ENCODE data around the gene CKAP4.
A peak's percentile ranks its signal among the peaks of the same experiment; 100 is the strongest.

The CKAP4 gene

DNA sequence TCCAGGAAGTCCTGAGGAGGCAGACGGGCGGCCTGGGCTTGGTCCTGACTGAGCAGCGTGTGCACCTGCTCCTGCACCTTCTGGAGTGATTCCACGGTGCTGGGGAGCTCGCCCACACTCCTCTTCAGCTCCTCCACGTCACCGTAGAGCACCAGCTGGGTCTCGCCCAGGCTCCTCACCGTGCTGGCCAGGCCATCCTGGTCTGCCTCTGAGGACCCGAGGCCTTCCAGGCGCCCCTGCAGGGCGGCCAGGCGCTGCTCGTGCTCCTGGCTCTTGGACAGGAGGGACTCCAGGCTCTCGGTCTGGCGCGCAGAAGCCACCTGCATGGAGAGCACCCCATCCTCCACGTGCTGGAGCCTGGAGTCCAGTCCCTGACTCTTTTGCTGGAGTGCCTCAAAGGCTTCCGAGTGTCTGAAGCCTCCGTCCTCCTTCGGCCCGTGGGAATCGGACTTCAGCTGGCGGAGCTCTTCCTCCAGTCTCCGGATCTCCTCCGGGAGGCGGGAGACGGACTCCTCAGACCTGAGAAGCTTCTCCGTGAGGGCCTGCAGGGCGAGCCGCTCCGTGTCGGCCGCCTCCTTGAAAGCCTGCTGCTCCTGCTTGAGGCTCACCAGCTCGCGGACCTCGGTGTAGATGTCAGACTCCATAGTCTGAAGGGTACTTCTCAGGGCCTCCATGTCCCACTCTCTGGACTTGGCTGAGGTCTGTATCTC, 8.4 kb downstream of the CKAP4 start:
- DNase-seq = no peak

DNA sequence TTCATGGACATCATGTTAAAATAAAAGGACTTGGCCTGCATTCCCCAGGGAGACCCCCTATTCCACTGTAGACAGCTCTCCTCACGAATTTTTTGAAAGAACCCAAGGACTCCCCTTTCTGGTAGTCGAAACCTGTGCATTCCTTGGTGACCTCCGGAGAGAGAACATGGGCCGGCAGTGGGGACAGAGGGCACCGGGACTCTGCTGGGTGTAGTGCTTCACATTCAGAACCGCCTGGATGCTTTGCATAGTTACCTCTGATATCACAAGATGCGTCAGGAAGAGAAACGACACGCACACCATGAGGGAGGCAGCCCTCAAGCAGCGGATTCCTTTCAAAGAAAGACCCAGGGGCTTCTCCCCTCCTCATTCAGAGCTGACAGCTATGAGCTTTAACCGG, 9.7 kb downstream of the CKAP4 start:
- no peak for DNase-seq

DNA sequence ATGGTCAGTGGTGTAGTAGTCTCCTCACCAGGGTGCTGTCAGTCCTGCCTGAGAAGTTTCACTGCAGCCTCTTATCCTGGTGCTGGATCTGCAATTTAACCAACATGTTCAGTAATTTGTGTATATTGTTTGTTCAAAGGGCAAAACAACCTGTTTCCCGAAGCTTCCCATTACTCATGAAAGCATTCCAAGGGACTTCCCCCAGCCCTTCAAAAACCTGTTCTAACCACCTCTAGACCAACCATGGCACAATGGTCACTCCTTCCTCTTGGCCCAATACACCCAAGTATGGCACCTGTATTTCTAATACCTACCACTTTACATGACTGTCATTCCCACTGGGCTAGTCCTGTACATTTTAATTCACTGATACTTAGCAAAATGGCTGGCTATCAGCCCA, 12.1 kb downstream of the CKAP4 start:
- no peak for DNase-seq

DNA sequence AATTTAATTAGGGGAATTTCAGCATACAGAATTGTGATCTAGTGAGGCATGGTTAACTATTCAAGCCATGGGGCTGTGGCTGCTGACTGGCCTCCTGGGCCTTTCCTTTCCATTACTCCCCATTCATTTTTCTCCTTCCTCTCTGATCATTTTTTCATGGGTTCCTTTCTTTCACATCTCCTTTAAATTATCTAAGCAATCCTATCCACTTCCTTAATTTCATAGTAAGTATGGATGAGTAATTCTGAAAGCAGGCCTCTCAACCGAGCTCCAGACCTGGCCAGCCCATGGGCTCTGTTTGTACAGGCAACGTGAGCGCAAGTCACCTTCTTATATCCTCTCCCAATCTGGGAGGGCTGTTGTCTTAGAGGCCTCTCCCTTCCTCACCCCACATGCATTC, 13.4 kb downstream of the CKAP4 start:
- DNase-seq = no peak

DNA sequence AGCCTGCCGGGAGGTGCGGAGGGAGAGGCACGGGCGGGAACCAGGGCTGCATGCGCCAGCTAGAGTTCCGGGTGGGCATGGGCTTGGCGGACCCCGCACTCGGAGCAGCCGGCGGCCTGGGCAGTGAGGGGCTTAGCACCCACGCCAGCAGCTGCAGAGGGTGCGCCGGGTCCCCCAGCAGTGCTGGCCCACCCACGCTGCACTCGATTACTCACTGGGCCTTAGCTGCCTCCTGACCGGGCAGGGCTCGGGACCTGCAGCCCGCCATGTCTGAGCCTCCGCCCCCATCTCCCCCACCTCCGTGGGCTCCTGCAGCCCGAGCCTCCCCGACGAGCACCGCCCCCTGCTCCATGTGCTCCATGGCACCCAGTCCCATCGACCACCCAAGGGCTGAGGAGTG, 14.8 kb downstream of the CKAP4 start:
- no peak for DNase-seq

DNA sequence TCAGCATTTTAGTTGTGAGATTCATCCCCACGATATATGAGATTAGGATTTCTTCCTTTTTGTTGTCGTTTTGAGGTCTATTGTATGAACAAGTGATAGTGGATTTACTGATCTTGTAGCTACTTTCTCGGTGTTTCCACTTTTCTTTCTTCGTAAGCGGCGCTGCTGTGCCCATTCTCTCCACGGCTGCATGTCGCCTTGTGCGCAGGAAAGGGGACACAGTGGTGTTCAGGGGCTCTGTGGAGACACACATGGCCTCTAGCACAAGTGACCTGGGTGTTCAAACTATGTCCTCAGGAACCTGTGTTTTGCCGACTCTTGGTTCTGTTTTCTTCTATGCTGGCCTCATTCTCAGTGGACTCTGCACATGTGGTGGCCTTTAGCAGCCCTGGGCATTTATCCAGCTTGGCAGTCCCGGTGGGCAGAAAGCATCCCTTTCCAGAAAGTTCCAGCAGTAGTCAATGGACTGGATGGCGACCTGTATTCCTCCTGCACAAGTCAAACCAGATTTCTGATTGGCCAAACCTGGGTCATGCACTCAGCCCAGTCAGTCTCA, 18.7 kb downstream of the CKAP4 start:
- DNase-seq = no peak

DNA sequence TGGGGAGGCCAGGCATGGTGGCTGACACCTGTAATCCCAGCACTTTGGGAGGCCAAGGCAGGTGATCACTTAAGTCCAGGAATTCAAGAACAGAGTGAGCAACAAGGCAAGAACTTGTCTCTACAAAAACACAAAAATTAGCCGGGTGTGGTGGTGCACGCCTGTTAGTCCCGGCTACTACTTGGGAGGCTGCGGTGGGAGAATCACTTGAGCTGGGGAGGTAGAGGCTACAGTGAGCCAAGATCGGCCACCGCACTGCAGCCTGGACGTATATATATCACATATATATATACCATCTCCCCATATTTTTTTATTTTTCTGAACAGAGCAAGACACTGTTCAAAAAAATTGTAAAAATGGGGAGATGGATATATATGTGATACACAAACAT, 19.5 kb downstream of the CKAP4 start:
- DNase-seq = no peak

DNA sequence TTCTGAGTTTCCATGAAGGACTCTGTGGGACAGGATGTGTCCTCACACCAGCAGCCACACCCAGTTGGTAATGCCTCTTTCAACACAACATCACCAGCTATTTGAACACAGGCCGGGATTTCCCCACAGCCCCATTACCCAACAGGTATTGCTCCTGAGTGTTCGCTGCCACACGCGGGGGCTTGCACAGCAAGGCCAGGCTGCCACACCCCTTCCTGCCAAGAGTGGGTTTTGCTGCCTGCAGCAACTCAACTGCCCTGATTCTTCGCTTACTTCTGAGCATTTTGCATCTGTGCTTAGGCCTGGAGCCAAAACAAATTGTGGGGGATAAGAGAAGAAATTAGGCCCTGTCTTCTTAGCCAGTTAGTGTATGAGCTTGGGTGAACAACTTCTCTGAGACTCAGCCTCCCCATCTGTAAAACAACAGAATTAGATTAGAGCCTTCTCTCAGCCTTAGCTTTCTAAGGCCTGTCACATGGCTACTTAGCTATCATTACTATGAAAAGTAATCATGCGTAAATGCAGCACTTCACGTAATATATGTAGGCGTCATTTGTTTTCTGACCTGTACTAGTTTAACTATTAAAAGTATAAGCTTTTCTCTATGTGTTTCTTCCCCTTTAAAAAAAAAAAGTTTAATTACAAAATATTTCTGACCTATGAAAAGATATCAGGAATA, 20.0 kb downstream of the CKAP4 start:
- DNase-seq = no peak

DNA sequence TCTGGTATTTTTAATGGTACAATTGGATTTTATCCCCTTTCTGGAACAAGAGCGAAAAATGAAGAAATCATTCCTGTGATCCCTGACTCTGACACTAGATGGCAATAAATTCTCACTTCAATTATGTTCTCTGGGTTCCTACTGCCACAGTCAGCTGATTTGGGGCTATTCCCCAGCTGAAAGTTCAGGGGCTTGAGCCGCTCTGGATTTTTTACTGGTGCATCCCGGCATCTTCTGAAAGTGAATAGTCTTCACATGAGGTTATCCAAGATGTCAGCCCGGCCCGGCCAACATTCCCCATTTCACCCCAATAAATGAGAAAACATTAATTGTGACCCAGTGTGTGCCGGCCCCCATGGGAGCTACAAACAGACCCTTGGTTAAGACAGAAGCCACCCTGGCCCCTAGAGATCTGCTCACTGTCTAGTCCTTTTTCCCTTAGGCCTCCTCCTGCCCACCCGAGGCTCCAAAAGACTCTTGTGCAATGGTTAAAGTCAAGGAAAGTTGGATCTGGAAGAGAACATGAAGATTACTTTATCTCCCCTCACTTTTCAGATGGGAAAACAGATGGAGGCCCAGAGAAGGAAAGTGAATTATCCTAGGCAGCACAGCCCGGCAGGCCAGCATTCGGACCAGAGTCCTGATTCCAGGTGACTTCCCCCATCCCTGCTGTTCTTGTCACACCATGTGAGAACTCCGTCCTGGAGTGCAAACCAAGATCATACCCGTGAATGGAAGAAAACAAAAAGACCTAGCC, 20.8 kb downstream of the CKAP4 start:
- DNase-seq = no peak

DNA sequence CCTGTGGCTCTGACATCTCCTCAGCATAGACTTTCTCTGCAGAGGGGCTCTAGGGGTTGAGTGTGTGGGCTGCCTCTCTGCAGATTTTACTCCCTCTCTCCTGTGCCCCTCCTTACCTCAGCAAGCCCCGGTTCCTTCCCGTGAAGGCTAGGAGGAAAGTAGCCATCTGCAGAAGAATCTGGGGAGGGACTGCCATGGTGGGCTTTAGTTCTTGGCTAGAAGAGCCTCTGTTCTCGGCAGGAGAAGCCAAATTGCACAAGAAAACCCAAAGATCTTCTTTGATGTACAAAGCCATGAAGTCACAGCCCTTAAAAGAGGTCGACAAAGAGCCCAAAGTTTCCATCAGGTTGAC, 23.5 kb downstream of the CKAP4 start:
- no peak for DNase-seq

DNA sequence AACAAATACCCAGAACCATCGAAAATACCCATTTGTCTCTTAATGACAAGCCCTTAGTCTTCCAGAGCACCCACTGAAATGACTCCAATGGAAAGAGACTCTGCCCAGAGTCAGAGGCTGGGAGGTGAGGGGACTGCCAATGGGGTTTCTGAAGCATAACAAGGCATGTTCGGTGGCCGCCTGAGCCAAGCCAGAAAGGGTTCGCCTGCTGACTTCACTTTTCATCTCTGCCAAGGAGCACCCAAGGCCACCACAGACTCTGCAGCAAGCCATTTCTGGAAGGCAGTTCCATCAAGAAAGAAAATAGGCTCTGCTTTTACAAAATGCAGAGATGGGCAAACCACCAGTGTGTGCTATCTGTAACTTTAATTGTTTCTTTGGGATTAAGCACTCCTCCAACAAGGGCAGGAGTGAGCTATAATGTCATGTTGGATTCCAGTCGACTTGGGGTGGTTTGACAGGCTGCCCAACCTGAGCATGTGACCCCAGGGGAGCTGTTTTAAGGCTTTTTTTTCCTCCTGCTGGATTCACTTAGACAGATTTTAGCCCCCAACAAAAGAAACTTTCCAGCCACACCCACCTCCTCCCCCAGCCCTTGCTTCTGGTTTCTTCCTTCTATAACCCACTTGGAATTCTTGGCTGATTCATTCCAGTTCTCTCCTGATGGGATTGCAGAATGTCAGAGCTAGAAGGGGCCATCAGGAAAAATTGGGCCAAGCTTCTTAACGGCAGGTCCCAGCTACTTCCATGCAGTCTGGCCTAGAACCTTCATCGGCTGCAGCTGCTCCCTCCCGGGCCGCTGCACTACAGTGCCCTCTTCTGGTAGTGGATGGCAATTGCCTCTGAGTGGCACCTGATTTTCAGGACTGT, 24.1 kb downstream of the CKAP4 start:
- peak; percentile 55 for DNase-seq

DNA sequence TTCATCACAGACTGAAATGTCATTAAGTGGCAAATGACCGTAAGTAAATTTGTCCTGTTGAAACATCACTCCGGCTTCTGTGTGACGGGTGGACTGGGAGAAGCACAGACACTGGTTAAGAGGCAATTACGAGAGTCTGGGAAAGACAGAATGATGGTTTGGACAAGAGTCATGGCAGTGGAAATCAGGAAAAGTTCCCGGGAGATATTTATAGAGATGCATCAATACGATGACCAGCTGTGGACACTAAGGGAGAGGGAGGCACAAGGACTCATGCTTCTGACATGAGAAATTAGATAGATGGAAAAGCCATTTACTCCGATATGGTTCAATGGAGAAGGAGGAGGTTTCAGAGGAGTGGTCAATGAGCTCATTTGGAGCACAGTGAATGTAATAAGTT, 27.3 kb downstream of the CKAP4 start:
- DNase-seq = no peak

DNA sequence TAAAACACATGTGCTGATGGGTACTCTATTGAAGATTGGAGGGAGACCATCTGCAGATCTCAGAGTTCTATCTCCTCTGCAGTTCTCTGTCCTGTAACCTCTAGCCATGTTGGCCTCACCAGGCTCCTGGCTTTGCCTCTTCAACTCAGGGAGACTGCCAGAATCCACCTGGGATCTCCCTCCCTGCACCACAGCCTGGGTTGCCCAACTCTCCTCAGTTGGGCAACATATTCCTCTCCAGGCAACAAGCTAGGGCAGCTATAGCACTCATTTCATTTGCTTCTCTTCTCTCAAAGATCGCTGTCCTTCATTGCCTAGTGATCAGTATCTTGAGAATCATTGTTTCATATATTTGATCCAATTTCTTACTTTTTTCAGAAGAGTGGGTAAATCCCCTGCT, 28.8 kb downstream of the CKAP4 start:
- DNase-seq = no peak

DNA sequence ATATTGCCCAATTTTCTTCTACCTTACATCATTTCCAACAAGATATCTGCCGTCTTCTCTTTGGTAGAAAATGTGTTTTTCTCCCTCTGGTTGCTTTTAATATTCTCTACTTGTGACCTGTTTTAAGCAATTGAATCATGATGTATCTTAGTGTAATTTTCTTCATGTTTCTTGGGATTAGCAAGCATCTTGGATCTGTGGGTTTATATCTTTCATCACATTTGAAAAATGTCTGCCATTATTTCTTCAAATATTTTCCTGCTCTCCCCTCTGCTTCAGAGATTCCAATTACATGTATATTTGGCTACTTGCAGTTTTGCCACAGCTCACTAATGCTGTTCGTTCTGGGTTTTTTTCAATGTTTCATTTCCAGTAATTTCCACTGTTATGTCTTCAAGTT, 30.1 kb downstream of the CKAP4 start:
- DNase-seq = no peak

DNA sequence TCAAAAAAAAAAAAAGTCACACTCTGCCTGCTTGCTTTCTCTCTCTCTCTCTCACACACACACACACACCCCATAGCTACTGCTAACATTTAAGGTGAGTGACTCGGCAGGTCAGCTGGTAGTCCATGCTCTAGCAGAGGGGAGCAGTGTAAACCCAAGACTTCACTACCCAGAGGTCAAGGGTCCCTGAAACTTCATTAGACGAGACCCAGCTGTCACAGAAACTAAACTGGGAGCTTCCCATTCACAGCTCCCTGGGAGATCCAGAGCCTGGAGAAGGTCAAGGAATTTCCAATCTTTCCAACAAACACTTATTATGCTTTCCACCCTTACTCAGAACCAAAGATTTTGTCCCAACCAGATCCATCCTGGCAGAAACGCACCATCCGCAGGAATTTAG, 33.2 kb downstream of the CKAP4 start:
- DNase-seq = no peak

DNA sequence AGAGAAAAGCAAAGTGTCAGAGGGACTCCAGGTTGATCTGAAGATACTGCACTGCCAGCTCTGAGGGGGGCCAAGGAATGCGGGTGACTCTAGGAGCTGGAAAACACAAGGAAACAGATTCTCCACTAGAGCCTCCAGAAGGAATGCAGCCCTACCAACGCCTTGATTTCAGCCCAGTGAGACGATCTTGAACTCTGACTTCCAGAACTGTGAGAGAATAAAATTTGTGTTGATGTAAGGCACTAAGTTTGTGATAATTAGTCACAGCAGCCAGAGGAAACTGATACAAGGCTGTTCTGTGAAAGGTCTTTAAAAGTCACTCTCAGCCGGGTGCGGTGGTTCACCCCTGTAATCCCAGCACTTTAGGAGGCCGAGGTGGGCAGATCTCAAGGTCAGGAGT, 34.2 kb downstream of the CKAP4 start:
- no peak for DNase-seq

DNA sequence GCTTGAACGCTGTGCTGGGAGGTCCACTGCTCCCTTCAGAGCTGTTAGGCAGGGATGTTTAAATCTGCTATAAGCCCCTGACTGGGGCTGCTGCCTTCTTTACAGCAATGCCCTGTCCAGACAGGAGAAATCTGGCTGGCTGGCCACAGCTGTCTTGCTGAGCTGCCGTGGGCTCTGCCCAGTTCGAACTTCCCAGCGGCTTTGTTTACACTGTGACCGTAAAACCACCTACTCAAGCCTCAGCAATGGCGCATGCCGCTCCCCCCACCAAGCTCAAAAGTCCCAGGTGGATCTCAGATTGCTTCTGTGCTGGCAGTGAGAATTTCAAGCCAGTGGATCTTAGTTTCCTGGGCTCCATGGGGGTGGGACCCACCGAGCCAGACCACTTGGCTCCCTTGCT, 35.8 kb downstream of the CKAP4 start:
- no peak for DNase-seq

DNA sequence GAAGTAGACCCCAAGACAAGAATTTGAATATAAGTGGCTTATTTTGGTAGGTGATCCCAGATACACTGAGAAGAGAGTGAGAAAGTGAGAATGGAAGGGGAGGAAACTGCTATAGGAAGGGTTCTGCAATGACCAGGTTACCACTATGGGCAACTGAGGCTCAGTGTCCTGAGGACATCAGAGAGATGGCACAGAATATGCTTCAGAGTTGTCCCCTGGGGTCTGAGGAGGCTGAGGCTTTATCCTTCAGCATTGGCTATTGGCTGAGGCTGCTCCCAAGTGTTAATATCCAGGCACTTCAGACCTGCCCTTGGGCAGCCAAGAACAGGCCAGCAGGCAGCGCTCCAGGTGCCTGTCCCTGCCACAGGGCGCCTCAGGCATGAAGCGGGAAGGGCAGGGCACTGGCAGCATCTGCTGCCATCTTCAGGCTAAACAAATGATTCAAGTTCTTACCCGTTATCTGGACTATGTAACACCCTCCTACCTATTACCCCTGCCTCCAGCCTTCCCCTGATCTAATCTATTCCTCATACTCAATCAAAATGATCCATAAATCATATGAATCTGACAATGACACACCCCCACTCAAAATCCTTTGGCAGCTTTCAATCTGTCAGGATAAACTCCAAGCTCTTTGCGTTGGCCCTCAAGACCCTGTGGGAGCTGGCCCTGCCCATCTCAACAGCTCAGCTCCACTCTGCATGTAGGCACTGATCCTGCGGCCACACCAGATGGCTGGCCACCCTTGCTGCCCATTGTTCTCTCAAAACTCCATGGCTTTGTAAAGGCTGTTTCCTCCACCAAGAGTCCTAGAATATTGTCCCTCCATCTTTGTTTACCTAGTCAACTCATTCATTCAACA, 42.4 kb downstream of the CKAP4 start:
- DNase-seq = no peak

DNA sequence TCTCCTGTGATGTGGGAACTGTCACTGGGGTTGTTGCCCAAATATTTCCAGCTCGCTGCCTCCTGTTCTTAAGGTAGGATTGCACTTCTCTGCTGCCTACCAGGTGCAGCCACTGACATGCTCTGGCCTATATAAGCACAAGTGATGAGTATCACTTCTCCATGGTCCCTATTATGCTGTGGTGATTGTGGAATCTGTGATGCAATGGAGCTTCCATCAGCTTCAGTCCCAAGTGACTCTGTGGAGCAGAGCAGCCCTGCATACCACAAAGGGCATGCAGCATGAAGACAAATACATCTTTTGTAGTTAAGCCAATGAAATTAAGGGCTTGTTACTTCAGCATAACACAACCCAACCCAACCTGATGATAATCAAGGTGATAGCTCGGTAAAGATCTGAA, 43.5 kb downstream of the CKAP4 start:
- no peak for DNase-seq

DNA sequence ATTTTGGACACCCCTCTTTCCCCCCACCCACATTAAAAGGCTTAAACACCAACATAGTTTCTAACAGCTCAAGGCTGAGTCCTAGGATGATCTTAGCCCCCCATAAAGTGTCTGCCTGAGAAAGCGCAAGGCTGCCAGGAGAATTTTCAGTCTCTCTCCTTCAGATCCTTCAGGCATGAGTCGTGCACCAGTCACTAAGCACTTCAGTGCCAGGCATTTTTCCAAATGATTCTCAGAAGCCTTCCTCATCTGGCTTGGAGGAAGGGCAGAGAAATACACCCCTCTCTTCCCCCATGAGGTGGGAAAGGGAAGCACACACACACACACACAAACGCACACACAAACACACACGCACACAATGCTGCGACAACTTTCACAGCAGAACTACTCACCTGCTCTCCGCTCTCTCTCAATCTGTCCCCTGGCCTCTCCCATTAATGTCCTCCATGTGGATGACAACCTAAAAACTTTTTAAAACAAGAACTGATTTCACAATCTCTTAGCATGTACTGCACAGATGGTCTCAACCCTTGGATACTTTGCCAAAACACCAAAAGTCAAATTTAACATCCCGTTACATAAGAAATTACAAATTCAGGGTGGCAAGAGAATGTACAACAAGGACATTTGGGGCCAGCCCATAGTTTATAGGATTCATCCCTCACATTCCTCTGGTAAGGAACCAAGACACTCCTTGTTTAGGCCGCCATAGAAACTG, 49.8 kb downstream of the CKAP4 start:
- DNase-seq = no peak

DNA sequence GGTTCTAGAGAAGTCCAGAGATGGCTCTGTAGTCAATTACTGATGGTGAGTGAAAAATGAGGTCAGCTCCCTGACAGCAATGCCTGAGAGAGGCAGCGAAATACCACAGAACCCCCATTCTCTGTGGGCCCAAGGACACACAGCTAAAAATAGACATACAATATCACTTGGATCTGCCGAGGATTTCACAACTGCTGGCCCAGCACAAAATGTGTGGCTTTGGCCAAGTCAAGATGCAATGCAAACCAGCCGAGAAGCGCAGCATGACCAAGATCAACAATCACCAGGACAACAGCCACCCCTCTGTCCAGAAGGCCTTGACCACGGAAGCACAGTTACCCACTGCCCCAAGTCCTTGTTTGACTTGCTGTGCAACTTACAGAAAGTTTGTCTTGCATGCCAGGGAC, 52.2 kb downstream of the CKAP4 start:
- no peak for DNase-seq

Data from T1000 (cell line).